UCSD-AML1 (cell line): ENCODE results near the gene UGT2B11.
A peak's percentile ranks its signal among the peaks of the same experiment; 100 is the strongest.
"Not testable (repeated sequence)": the region's sequence is repeated elsewhere in the genome, so short reads cannot be mapped to it uniquely, and the experiment has no call there.

ENCODE experiments used
- DNase-seq: peaks from one replicate; lab custom pipeline; 2025; ENCODE audit not compliant: unreplicated experiment; lab: John Stamatoyannopoulos, UW

The UGT2B11 gene

DNA sequence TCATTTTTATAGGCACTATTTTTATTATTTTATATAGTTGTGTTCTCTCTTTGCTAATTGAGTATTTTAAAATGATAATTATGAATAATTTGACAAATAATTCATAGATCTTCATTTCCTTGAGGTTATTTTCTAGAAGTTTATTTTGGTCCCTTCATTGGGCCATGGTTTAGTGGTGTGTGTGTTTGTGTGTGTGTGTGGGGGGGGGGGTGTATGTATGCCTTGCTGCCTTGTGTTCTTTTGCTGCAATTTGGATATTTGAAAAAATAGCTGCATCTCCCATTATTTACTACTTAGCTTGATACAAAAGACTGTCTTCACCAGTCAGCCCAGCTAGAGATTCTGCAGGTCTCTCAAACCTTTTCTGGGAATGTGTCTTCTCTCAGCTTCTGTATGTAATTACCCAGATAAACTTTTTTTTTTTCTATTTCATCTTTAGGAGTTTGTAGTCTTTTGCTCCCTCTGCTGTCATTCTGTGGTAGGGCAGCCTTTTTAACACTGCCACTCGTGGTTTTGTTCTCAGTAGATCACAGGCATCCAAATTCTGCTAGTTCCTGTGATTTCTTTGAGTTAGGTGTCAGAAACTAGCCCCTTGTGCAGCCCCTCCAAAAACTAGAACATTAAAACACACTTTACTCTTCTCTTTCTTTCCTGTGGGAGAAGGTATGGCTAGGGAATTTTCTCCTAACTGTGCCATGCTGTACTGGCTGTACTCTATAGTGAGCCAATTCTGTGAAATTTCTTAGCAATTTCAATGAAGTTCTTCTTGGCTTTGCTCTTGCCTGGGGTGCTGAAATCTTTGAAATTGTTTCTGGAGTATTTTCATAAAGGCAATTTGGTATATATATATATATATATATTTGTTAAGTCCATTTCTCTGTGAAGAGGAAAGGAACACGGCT, 44.1 kb downstream of the UGT2B11 start:
- peak; percentile 19 for DNase-seq

DNA sequence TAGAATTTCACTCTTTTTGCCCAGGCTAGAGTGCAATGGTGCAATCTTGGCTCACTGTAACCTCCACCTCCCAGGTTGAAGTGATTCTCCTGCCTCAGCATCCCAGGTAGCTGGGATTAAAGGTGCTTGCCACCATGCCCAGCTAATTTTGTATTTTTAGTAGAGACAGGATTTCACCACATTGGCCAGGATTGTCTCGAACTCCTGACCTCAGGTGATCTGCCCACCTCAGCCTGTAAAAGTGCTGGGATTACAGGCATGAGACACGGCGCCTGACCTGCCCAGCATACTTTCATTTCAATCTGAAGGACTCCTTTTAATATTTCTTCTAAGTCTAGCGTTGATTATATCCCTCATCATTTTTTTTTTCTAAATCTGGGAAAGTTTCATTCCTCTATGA, 45.4 kb downstream of the UGT2B11 start:
- DNase-seq = not testable (repeated sequence)

DNA sequence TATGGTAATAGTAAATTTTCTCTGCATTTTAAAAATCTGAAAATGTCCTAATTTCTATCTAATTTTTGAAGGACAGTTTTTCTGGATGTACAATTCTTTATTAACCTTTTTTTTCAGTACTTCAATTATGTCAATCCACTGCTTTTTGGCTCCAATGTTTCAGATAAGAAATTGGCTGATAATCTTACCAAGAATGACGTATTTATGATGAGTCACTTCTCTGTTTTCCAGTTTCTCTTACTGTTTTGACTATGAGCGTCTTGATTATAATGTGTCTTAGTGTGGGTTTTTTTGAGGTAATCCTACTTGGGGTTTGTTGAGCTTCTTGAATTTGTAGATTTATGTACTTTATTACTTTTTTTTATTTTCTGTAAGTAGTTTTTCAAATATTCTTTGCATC, 47.2 kb downstream of the UGT2B11 start:
- DNase-seq = no peak

DNA sequence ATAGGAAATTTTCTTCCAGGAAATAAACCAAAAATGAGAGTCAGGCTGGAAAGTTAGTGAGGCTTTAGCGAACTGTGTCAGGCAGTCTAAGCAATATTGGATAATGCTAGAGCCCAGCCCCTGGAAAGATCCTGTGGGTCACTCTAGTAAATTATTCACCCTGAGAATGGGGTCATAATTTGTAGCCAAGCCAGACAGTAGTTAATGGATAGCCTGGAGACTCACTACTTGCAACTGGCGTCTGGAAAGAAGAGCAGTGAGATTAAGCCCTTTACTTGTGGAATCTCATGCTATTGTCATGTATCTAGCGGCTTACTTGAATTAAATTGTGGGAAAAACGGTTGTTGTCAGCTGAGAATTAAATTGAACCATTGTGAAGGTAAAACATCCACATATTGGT, 48.2 kb downstream of the UGT2B11 start:
- DNase-seq = not testable (repeated sequence)

DNA sequence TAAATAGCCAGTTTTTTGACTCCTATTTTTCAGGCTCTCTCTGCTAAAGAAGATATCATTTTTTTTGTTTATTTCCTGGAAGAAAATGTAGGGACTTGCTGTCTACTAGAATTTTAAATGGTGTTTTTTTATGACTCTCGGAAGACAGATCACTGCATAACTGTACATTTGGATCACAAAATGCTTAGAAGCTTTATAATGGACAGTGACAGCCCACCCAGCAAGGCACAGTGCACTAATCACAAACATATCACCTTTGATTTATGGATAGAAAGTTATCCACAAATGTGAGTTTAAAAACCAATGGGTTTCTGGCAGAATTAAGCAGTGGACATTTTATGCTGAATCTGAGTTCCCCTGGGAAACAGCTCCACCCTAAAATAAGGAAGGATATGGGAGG, 48.8 kb downstream of the UGT2B11 start:
- not testable (repeated sequence) for DNase-seq

DNA sequence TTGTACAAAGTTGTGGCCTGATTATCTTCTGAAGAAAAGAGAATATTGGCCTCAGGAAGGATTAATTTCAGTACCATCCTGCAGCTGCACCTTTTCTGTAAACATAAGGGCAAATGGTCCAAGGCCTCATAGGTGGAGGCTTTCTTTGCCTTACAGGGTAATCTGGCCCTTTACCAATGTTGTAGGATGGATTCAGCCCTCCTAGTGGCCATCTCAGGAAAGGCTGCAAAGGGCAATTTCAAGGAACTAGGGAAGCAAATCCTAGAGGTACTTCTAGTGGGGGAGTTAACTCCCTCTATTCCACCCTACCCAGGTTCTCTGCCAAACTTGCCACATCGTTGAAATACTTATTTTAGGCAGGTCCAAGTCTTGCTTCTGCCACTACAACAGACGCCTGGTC, 57.6 kb downstream of the UGT2B11 start:
- DNase-seq = no peak

DNA sequence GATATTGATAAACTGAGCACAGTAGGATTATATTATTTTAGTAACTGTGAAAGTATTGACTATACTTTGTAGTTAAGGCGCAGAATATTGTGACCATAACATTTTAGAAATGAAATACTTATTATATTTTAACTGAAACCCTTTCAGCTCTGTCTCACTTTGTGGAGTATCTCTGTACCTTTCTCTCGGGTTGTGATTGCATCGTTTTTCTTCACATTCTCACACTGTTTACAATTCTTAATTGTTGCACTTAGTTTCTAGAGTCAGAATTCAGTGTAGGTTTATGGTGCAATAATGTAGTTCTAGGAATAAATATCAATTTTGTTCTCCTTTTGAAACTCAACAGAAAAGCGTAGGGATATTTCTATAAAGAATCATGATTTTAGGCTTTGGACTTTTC, 60.5 kb downstream of the UGT2B11 start:
- no peak for DNase-seq
